GM21737 (cell line): ENCODE results near the gene PMEPA1.
A peak's percentile ranks its signal among the peaks of the same experiment; 100 is the strongest.

Source experiments
- ATAC-seq: cut with Tn5 transposase; IDR thresholded peaks from one replicate; pipeline ENCODE4 v1.9.1; 2021; ENCODE audit warnings: mild to moderate bottlenecking, moderate library complexity; ENCODE audit not compliant: unreplicated experiment

PMEPA1 gene

DNA sequence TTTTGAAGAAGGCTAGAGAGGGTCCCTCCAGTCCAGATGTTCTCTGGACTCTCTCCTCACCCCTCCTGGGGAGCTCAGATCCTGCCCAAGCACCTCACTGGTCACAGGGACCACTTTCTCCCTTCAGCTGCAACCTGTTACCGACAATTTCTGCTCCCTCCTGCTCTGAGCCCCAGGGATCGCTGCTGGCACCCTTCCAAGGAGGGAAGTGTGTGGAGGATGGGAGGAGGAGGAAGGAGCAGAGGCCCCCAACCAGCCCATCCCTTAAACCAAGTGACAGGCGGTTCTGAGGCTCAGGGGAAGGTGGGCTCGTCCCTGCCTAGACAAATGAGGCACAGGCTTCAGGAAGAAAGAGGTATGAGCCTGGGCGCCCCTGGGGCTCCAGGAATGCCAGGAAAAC lies 13.9 kb downstream of the PMEPA1 start:
- no peak for ATAC-seq

- ATAC-seq = no peak
Measured at GRCh38 chr20:57695012-57695411, 14.8 kb downstream of the PMEPA1 start.

GRCh38 chr20:57694481-57694880 lies 15.3 kb downstream of the PMEPA1 start:
- ATAC-seq = no peak

GRCh38 chr20:57693670-57694329 lies 16.0 kb downstream of the PMEPA1 start:
- ATAC-seq = no peak

GRCh38 chr20:57693002-57693582 lies 16.7 kb downstream of the PMEPA1 start:
- no peak for ATAC-seq

DNA sequence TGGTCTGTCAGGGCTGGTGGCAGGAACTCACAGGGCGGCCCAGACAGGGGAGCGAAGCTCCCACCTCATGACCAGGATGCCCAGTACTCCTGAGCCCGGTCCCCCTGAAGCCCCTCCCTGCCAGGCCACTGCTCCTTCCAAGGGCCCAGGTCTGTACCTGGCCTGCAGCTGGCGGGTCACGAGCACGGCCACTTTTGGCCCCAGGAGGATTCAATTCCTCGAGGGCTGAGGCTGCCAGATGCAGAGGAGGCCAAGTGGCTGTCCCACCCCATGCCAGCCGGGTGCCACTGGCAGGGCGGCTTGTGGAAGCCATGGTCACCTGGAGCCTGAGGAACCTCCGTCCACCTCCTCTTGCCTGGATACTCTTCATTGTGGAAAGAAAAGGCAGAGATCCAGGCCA lies 17.4 kb downstream of the PMEPA1 start:
- no peak for ATAC-seq

DNA sequence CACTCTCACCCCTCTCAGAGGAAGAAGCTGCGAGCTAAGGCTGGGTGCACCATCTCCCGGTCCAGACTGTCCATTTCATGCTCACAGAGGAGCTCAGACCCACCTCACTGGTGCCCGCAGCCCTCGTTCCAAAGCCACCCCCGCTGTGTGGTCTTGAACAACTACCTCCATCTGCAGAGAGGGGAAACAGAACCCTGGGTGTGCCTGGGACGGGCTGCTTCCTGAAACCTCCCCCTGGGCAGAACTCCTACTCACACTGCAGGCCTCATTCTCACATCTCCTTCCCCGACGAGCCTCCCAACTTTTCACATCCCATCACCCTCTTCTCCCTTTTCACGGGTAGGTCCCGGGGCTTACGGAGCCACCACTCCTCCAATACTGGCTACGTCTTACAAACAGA lies 18.1 kb downstream of the PMEPA1 start:
- ATAC-seq = no peak

GRCh38 chr20:57690525-57690924 lies 19.3 kb downstream of the PMEPA1 start:
- no peak for ATAC-seq

- no peak for ATAC-seq
Measured at GRCh38 chr20:57689745-57690481, 19.9 kb downstream of the PMEPA1 start.

DNA sequence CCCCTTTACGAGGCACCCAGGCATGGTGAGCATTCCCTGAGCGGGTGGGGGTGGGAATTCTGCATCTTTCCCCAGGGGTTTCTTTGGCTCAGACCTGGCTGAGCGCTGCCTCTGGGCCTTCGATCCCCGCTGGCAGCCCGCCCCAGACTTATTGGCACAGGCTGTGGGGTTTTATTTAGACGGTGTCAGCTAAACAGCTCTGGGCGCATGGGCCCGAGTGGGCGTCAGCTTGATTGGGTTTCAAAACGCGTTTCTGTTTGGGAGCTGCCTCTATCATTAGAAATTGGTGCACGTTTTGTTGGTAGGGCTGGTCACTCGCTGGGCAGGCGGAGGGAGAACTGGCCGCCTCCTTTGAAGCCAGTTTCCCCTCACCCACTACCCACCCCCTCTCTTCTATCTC lies 21.0 kb downstream of the PMEPA1 start:
- ATAC-seq = no peak

DNA sequence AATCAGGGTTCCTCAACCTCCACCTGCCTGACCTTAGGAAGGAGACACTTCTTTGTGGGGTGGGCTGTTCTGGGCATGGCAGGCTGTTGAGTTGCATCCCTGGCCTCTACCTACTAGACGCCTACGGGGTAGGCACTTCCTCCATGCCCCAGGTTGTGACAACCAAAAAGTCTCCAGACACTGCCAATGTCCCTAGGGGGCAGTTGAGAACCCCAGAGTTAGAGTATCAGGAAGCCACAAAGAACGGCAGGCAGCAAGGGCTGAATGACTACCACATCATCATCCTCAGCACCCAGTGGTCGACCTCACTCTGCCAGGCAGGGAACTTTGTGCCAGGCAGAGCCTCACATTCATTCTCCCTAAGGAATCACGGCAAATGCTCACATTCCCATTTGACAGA lies 21.5 kb downstream of the PMEPA1 start:
- ATAC-seq = no peak

DNA sequence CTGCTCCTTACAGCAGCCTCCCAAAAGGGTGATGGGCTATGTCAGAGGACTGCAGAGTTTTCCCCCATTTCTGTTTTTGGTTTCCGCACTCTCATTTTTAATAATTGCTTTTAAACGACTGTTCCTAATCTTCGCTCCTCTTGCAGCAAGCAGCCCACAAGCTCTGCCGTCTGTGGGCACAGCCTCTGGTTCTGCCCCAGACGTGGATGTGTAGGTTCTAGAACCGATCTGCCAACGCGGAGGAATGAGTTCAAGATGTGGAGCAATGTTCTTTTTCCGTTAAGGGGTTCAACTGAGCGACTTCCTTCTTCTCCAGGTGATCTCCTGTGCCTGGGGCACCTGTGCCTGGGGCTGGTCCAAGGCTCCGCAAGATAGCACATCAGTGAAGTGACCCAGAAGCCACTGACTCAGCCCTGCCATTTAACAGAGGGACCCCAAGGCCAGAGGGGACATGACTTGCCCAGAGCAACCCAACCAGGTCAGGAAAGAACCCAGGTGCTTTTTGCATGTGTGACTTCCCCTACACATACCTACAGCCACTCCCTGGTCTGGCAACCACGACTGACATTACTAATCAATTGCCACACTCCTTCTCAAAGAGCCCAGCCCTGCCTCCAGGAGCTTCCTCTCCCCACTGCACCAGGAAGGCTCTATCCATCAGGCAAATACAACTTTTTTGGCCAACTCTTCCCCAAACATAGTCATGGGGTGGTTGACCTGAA lies 22.7 kb downstream of the PMEPA1 start:
- ATAC-seq = no peak

DNA sequence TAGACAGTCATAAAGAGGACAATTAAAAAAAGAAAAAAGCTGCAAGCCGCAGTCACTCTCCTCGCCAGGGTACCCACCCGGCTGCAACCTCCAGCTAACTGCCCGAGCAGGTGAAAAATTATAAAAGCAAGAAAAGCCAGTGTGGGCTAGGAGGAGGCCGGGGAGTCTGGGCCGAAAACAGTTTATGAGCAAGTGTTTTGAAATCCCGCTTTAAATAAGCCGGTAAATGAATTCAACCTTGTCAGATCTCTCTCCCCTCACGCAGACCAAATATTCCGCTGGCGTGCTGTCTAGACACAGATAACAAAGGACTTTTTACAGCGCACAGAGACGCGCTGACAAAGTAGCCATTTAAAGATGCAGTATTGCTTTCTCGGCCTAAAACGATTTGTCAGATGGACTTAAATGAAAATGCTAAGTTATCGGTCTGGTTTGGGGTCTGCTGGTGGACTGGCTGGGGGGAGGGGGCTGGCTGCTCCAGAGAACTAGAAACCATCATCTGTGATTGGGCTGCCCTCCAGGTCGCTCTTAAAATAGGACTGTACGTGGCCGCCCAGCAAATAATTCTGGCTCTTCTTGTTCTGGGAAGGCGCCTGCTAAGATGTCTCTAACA lies 24.6 kb downstream of the PMEPA1 start:
- ATAC-seq = no peak

- ATAC-seq = no peak
Measured at GRCh38 chr20:57684808-57685140, 25.0 kb downstream of the PMEPA1 start.

- ATAC-seq = no peak
Measured at GRCh38 chr20:57683881-57684807, 25.7 kb downstream of the PMEPA1 start.

- ATAC-seq = no peak
Measured at GRCh38 chr20:57683287-57683686, 26.5 kb downstream of the PMEPA1 start.

DNA sequence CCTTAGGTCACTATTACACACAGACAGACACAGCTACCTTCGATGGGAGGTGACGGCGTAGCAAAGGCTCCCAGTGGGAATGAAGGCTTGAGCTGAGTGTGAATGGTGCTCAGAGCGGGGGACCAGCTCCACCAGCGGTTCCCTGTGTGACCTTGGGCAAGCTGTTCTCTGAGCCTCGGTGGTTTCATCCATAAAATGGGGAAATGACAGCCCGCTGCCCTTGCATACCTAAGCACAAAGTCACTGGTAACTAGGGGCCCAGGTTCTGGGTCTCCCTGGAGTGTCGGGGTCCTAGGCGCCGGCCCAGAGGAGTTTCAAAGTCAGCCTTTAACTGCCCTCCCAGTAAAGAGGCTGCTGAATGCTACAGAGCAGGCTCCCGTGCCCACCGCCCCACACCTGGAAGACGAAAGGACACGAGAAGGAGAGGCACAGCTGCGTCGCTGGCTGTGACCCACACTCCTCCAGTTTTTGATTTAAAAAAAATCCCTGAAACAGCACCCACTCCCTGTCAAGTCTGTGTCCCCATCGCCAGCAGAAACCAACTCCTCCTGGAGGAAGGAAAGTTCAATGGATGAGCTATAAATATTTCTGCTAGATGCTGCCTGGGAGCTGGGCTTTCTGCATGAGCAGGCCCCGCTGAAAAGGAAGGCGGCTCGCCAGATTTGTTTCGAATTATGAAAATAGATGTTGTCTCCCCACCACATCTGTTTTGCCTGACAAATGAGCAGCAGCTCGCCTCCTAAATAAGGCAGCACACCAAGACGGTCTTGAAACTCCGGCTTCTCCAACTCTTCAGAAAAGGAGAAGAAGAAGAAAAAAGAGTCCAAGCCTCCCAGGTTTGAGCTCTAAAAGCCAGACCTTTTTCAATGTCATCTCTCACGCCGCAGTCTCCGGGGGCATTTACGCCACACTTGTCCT lies 27.4 kb downstream of the PMEPA1 start:
- no peak for ATAC-seq

- peak; percentile 26 for ATAC-seq
Measured at GRCh38 chr20:57680934-57681914, 28.6 kb downstream of the PMEPA1 start.
